Measurements from ENCODE around the gene MRPL37.

DNA sequence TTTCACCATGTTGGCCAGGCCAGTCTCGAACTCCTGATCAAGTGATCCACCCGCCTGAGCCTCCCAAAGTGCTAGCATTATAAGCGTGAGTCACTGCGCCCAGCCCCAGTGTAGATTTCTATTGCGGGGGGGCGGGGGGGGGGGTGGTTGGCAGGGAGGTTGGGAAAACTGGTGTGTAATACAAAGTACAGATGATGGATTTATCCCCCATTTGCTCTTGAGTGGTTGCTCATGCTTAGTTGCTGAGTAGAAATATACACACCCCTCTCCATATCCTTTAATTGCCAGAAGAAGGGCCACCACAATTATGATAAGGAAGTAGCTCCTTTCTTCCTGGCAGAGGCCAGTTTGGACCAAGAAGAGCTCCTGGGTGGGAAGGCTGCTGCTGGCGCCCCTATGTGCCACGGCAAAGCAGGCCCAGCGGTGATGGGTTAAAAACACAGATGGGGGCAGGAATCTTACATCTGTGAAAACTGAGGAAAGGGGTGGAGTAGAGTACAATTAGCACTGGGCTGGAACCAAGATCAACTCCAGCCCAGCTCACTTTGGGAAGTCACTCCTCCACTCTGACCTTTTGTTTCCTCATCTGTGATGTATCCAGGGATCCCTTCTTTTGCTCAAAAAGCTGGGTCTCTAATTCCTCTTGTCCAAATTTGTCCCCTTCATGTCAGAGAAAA is 55.2 kb downstream of the MRPL37 start:
- TF ChIP-seq, protein P1, sequence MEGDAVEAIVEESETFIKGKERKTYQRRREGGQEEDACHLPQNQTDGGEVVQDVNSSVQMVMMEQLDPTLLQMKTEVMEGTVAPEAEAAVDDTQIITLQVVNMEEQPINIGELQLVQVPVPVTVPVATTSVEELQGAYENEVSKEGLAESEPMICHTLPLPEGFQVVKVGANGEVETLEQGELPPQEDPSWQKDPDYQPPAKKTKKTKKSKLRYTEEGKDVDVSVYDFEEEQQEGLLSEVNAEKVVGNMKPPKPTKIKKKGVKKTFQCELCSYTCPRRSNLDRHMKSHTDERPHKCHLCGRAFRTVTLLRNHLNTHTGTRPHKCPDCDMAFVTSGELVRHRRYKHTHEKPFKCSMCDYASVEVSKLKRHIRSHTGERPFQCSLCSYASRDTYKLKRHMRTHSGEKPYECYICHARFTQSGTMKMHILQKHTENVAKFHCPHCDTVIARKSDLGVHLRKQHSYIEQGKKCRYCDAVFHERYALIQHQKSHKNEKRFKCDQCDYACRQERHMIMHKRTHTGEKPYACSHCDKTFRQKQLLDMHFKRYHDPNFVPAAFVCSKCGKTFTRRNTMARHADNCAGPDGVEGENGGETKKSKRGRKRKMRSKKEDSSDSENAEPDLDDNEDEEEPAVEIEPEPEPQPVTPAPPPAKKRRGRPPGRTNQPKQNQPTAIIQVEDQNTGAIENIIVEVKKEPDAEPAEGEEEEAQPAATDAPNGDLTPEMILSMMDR (IDR thresholded peaks at IDR 0.05): no peak
- no peak for TF ChIP-seq POLR2A (IDR thresholded peaks at IDR 0.05)

All from adrenal gland (tissue), 5 donors.